Astrocyte (in vitro differentiated cells and primary cell): ENCODE results near the gene UAP1L1.
"Not testable (repeated sequence)": the region's sequence is repeated elsewhere in the genome, so short reads cannot be mapped to it uniquely, and the experiment has no call there.

Experiments
- CTCF ChIP-seq: IDR thresholded peaks from 2 replicates; pipeline ENCODE4 v1.5.1; 2011; ENCODE audit warnings: low read depth, mild to moderate bottlenecking, inconsistent platforms, low read length, moderate library complexity; ENCODE audit not compliant: insufficient read depth
- EZH2 ChIP-seq: IDR thresholded peaks from 2 replicates; pipeline ENCODE4 v1.6.1; 2012; ENCODE audit warnings: mild to moderate bottlenecking, low read length, inconsistent platforms; ENCODE audit not compliant: insufficient read depth

- not testable (repeated sequence) for TF ChIP-seq CTCF, EZH2
Observed at GRCh38 chr9:137122796-137123467, 45.6 kb downstream of the UAP1L1 start.
